HG02870 (cell line): Measurements from ENCODE around the gene SSC5D.

Experiments
- ATAC-seq: cut with Tn5 transposase; IDR thresholded peaks from one replicate; pipeline ENCODE4 v1.9.1; 2021; ENCODE audit warnings: mild to moderate bottlenecking, moderate library complexity; ENCODE audit not compliant: unreplicated experiment

The SSC5D gene

DNA sequence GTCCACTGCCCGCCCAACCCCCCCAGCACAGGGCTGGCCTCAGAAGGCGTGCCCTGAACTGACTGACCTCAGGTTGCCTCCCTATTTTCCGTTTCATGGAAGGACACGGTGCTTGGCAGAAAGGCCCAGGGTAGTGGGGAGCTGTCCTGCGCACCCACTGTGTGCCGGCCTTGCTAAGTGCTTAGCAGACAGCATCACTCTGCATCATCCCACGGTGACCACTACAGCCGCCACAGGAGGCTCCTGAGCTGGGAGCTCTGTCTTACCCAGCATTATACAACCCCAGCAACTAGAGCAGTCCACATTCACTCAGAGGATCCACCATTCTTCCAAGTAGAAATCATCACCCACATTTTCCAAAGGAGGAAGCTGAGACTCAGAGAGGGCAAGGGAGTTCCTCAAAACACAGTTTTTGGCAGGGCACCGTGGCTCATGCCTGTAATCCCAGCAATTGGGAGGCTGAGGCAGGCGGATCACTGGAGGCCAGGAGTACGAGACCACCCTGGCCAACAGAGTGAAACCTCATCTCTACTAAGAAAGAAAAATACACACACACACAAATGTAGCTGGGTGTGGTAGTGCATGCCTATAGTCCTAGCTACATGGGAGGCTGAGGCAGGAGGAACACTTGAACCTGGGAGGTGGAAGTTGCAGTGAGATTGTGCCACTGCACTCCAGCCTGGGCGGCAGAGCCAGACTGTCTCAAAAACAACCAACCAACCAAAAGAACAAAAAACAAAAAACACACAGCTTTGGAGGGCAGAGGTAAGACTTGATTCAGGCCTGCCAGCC, 47.1 kb downstream of the SSC5D start:
- ATAC-seq = no peak

GRCh38 chr19:55535965-55536350, 47.7 kb downstream of the SSC5D start:
- ATAC-seq = no peak

DNA sequence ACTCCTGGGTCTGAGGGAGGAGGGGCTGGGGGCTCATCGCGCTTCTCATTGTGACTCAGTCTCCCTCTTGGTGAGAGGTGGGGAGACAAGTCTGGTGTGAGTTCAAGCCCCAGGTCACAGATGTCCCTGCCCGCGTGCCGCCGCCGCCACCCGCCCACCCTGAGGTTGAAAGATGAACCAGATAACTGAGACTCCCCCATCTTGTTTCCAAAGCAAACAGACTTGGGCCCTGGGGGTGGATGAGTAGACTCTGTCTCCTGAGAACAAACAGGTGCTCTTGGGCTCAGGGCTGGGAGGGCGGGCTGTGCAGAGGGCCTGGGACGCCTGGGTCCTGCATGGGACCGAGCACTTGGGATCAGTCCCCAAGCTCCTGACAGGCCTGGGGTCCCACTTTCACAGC, 48.1 kb downstream of the SSC5D start:
- ATAC-seq = no peak

DNA sequence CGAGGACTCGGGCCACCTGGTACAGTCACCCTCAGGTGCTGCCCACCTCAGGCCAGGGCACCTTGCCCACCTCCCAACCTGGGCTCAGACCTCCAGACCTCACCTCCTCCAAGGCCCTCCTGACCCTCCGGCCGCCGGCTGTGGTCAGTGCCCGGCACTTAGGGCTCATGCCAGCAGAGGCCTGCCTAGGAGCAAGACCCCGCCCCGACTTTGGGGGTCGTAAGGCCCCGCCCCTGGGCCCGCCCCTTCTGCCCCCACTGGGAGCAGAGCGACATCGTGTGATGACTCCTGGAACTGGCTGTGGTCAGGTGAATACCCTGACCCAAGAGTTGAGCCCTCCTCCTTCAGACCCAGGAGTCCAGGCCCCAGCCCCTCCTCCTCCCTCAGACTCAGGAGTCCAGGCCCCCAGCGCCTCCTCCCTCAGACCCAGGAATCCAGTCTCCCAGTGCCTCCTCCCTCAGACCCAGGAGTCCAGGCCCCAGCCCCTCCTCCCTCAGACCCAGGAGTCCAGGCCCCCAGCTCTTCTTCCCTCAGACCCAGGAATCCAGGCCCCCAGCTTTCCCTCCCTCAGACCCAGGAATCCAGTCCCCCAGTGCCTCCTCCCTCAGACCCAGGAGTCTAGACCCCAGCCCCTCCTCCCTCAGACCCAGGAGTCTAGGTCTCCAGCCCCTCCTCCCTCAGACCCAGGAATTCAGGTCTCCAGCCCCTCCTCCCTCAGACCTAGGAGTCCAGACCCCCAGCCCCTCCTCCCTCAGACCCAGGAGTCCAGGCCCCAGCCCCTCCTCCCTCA, 48.9 kb downstream of the SSC5D start, which contains the start of gene SBK2:
SBK2 (minus strand) TSS at position 183 of the 790 bp plus-strand sequence. CDS start 839 bp downstream, outside the sequence.
- no peak for ATAC-seq

- ATAC-seq = no peak
These were observed 49.5 kb downstream of the SSC5D start for GRCh38 chr19:55537741-55538111.

DNA sequence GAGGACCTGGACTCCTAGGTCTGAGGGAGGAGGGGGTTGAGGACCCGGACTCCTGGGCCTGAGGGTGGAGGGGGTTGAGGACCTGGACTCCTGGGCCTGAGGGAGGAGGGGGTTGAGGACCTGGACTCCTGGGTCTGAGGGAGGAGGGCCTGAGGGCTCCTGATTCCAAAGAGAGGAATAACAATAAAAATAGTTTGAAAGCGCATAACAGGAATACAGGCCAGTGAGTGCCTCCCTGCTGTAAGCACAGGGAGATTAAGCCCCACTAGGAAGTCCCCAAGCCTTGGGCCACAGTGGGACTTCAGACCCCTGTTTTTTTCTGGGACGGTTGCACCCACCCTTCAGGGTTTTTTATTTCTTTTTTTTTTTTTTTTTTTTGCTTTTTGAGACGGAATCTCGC, 49.9 kb downstream of the SSC5D start:
- ATAC-seq = no peak

- no peak for ATAC-seq
These were observed 51.1 kb downstream of the SSC5D start for GRCh38 chr19:55539090-55539984.

DNA sequence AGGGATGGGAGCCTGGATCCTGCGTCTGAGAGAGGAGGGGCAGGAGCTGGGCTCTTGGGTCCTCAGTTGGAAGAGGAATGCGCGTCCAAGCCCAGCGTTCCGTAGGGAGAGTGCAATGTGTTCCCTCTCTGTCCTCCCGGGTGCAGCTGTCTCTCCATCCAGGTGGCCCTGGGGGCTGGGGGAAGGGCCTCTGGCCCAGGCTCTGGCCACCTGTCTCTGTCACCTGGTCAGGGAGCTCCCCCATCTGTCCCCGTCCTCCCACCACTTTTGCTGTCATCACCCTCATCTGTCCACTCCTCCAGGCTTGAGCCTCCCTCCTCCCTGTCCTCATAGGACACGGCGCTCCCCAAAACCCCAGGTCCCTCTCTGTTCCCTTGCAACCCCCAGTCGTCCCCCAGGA, 52.4 kb downstream of the SSC5D start:
- ATAC-seq = no peak

- ATAC-seq = no peak
These were observed 52.9 kb downstream of the SSC5D start for GRCh38 chr19:55541091-55541490.

GRCh38 chr19:55542292-55542855, 54.1 kb downstream of the SSC5D start:
- no peak for ATAC-seq

- ATAC-seq = no peak
These were observed 55.3 kb downstream of the SSC5D start for GRCh38 chr19:55543567-55543966.

DNA sequence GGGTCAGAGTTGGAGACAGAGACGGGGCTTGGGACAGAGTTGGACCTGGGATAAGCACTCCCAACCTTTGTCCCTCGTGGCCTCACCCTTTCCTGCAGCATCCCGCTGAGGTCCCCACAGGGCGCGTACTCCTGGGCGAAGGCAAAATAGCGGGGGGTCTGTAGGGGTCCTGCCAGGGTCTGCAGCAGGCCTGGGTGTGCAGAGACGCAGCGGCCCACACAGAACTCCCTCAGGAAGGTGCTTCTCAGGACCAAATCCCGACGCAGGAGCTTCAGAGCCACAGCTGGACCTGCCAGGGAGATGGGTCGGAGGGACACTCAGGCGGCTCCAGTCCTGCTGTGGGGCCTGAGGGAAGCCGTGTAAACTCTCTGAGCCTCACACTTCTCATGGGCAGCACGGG, 55.8 kb downstream of the SSC5D start:
- ATAC-seq = no peak

DNA sequence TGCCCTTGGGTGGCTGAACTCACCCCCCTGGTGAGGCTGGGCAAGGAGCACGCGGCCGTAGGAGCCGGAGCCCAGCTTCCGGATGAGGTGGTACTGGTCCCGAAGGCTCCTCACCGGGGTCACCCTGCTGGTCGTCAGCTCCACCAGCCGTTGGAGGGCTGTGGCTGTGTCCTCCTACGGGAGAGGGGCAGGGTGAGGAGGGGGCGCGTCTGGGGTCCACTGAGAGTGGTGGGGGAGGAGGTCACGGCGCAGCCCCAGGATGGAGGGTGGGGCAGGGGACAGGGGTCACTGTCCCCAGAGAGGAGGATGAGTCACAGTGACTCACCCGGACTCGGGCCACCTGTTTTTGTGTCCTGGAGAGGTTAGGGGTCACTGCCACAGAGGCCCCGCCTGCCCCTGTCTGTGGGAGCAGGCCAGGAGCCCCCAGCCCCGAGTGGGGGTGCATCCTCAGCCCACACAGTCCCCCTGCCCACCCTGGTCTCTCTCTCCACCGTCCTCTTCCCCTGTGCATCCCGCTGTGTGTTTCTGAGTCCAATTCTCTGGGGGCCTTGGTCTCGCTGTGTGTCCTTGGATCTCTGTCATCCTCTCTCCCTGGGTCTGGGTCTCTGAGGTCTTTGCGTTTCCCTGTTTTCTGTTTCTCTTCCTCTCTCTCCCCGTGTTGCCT, 56.7 kb downstream of the SSC5D start:
- no peak for ATAC-seq

DNA sequence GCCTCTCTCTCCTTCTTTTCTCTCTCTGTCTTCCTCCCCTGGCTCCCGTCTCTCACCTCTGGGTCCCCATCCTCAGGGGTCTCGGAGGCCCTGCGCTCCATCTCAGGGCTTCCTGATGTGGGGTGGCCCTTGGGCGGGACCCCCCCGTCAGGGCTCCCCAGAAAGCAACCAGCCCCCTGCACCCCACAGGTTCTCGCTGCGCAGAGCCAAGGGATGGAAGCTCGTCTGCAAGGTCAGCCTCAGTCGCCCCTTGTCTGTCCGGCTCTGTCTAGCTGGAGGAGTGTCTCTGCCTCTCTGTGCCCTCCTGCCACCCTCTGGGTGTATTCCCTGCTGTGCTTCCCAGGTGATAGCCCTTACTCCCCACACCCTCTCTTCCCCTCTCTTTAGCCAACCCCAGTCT, 57.2 kb downstream of the SSC5D start, which contains the start of gene SBK3:
SBK3 (minus strand) TSS at position 101 of the 400 bp plus-strand sequence; CDS start at position 101, 0 bp downstream.
- ATAC-seq = no peak

- ATAC-seq = no peak
These were observed 57.8 kb downstream of the SSC5D start for GRCh38 chr19:55546011-55546410.

- no peak for ATAC-seq
These were observed 58.8 kb downstream of the SSC5D start for GRCh38 chr19:55546822-55547614.

DNA sequence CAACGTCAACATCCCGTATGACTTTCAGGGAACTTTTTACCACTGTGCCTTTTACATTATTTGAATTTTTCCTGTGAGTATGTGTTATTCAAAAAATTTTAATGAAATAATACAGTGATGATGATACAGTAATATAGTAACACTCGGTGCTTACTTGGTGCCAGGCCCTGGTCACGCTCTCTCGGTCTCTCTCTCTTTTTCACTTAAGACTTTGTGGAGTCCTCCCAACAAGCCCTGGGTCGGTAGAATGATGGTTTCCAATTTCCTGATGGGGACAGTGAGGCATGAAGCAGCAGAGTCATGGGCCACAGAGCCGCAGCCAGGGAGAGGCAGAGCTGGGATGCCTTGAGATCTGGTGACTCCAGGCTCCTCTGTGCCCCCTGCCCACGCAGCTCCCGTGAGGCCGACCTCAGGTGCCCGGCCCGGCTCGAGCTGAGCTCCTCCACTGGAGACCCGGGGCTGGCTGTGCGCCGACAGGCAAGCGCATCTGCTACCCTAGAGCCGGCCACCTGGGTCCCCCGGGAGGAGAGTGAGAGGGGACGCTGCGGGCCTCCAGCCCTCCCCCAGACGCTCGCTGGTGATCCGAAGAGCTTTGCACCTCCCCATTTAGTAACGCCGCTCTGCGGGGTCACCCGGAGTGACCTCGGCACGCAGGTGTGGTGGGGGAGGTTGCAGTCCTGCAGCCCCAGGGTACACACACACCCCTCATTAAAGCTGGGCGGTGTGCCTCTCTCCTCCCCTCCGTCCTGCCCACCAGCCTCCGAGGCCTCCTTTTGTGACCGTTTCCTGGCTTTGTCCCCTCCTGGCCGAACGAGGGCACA, 61.5 kb downstream of the SSC5D start:
- ATAC-seq = no peak

- no peak for ATAC-seq
These were observed 62.0 kb downstream of the SSC5D start for GRCh38 chr19:55550321-55550650.

DNA sequence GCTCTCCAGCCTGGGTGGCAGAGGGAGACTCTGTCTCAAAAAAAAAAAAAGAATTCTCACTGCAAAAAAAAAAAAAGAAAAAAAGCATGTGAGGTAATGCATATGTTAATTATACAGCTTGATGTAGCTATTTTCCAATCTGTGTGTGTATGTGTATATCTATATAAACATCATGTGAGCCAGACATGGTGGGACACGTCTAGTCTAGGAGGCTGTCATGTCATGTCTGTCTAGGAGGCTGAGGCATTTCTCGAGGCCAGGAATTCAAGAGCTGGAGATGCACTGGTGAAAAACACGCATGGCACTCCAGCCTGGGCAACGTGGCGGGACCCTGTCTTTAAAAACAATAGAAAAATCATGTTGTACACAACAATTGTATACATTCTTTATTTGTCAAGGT, 64.0 kb downstream of the SSC5D start:
- no peak for ATAC-seq
